Neuronal stem cell (in vitro differentiated cells): ENCODE results near the gene LSM8.

Source experiments
- DNase-seq: peaks from one replicate; pipeline ENCODE4 v3.0.0-alpha.2; 2013; ENCODE audit warnings: low spot score
- H2AFZ ChIP-seq: one replicate; pipeline ENCODE4 v1.6.1; 2013; ENCODE audit warnings: mild to moderate bottlenecking, low read length, inconsistent platforms
- H2AK5ac ChIP-seq: 2 replicates; pipeline ENCODE4 v1.6.1; 2013; ENCODE audit warnings: low read depth, mild to moderate bottlenecking, inconsistent platforms, low read length, moderate library complexity, mixed read lengths
- H2BK120ac ChIP-seq: 2 replicates; pipeline ENCODE4 v1.6.1; 2013; ENCODE audit warnings: low read depth, mild to moderate bottlenecking, inconsistent platforms, low read length, moderate library complexity, mixed read lengths
- H2BK12ac ChIP-seq: one replicate; pipeline ENCODE4 v1.6.1; 2013; ENCODE audit warnings: low read length, inconsistent platforms
- H2BK15ac ChIP-seq: 2 replicates; pipeline ENCODE4 v1.6.1; 2013; ENCODE audit warnings: mild to moderate bottlenecking, low read length, inconsistent platforms, mixed read lengths
- H2BK5ac ChIP-seq: one replicate; pipeline ENCODE4 v1.6.1; 2013; ENCODE audit warnings: inconsistent platforms, mild to moderate bottlenecking, low read length, moderate library complexity
- H3K14ac ChIP-seq: one replicate; pipeline ENCODE4 v1.6.1; 2013; ENCODE audit warnings: low read length, inconsistent platforms
- H3K18ac ChIP-seq: 2 replicates; pipeline ENCODE4 v1.6.1; 2013; ENCODE audit warnings: low read length, inconsistent platforms
- H3K23ac ChIP-seq: 2 replicates; pipeline ENCODE4 v1.6.1; 2013; ENCODE audit warnings: low read depth, mild to moderate bottlenecking, mixed read lengths, low read length, inconsistent platforms; ENCODE audit not compliant: poor library complexity
- H3K27ac ChIP-seq: replicated peaks from 3 replicates; pipeline ENCODE4 v1.5.1; 2013; ENCODE audit warnings: low read length, inconsistent platforms
- H3K27me3 ChIP-seq, 3 experiments: 2 replicates each; pipeline ENCODE4 v1.6.1; 2013; ENCODE audit warnings: low read length in 3 of 3, mild to moderate bottlenecking in 2 of 3, inconsistent platforms in 1 of 3, low read depth in 1 of 3, mixed read lengths in 1 of 3, moderate library complexity in 1 of 3; ENCODE audit not compliant: control insufficient read depth in 3 of 3, insufficient read depth in 3 of 3
- H3K36me3 ChIP-seq, 2 donors: replicated peaks in 1 of 2; 2 replicates each; pipeline ENCODE4 v1.6.1; 2013; ENCODE audit warnings: low read length in 2 of 2; ENCODE audit not compliant: control insufficient read depth in 2 of 2, insufficient read depth in 2 of 2
- H3K4ac ChIP-seq: 2 replicates; pipeline ENCODE4 v1.6.1; 2013; ENCODE audit warnings: inconsistent platforms, mild to moderate bottlenecking, low read length, moderate library complexity
- H3K4me1 ChIP-seq, 2 donors: 1 replicate in 1 of 2; 2 replicates in 1 of 2; pipeline ENCODE4 v1.6.1; 2013; ENCODE audit warnings: low read length in 2 of 2, low read depth in 1 of 2; ENCODE audit not compliant: control insufficient read depth in 2 of 2, insufficient read depth in 1 of 2
- H3K4me2 ChIP-seq: one replicate; pipeline ENCODE4 v1.6.1; 2013; ENCODE audit warnings: mild to moderate bottlenecking, low read length, inconsistent platforms; ENCODE audit not compliant: insufficient read depth, poor library complexity, severe bottlenecking
- H3K4me3 ChIP-seq, 2 donors: 2 replicates each; pipeline ENCODE4 v1.5.1; 2013; ENCODE audit warnings: low read length in 2 of 2, mild to moderate bottlenecking in 2 of 2, inconsistent platforms in 1 of 2, moderate library complexity in 1 of 2
- H3K79me1 ChIP-seq: one replicate; pipeline ENCODE4 v1.6.1; 2013; ENCODE audit warnings: low read depth, mild to moderate bottlenecking, inconsistent platforms, low read length, moderate library complexity
- H3K9ac ChIP-seq: one replicate; pipeline ENCODE4 v1.6.1; 2013; ENCODE audit warnings: mild to moderate bottlenecking, low read depth, low read length, inconsistent platforms; ENCODE audit not compliant: poor library complexity
- H3K9me3 ChIP-seq, 2 donors: replicated peaks in 1 of 2; 2 replicates each; pipeline versions ENCODE3 to v1.6.1; 2013; ENCODE audit warnings: low read length in 2 of 2, mild to moderate bottlenecking in 2 of 2, inconsistent platforms in 1 of 2, low read depth in 1 of 2, mixed read lengths in 1 of 2, moderate library complexity in 1 of 2; ENCODE audit not compliant: control insufficient read depth in 2 of 2, insufficient read depth in 1 of 2
- H4K8ac ChIP-seq: one replicate; pipeline ENCODE4 v1.6.1; 2013; ENCODE audit warnings: low read depth, mild to moderate bottlenecking, inconsistent platforms, low read length, moderate library complexity
- H4K91ac ChIP-seq: one replicate; pipeline ENCODE4 v1.6.1; 2013; ENCODE audit warnings: low read length, low read depth, mild to moderate bottlenecking, inconsistent platforms; ENCODE audit not compliant: poor library complexity
- WGBS, 2 donors: extraction: QIAGEN DNeasy Blood & Tissue Kit; methylation state at CpG; one replicate each; pipeline ENCODE4 v1.1.7; 2013; ENCODE audit warnings: missing lambda C conversion rate in 2 of 2, mixed read lengths in 1 of 2; ENCODE audit not compliant: insufficient read length in 2 of 2, insufficient replicate concordance in 1 of 2; ENCODE audit errors: extremely low coverage in 2 of 2; 5-methylcytosine and 5-hydroxymethylcytosine counted together

Gene LSM8

GRCh38 chr7:118175740-118176139, 8.2 kb upstream of the LSM8 start:
- no peak overlapping the region for H3K4me2 ChIP-seq
- no peak overlapping the region for H4K91ac ChIP-seq
- H4K8ac ChIP-seq, result no peak overlapping the region
- H2AFZ ChIP-seq, result no peak overlapping the region
- no peak overlapping the region for H3K18ac ChIP-seq
- H2BK120ac ChIP-seq, result no peak overlapping the region
- H3K4me1 ChIP-seq, result peaks cover 0 to 6% of the 10 kb centered on the region in 2 donors
- H3K79me1 ChIP-seq, result no peaks in the 10 kb centered on the region
- no peak overlapping the region for H3K9ac ChIP-seq
- H3K9me3 ChIP-seq, result no peaks in the 10 kb centered on the region
- no CpG with 5 or more reads among the region's 2 CpGs for WGBS, 2 donors
- H3K23ac ChIP-seq, result no peak overlapping the region
- H3K14ac ChIP-seq, result no peak overlapping the region
- no peak overlapping the region for H2AK5ac ChIP-seq
- no peak overlapping the region for H3K4ac ChIP-seq
- no peaks in the 10 kb centered on the region for H3K27me3 ChIP-seq
- H3K36me3 ChIP-seq, result no peaks in the 10 kb centered on the region
- H3K27ac ChIP-seq, result no peak overlapping the region
- no peak overlapping the region for H2BK12ac ChIP-seq
- no peak overlapping the region for H2BK5ac ChIP-seq
- no peak for DNase-seq
- H2BK15ac ChIP-seq, result no peak overlapping the region
- no peak overlapping the region for H3K4me3 ChIP-seq

- no peak overlapping the region for H3K18ac ChIP-seq
- no peak overlapping the region for H2BK120ac ChIP-seq
- no peak overlapping the region for H3K4me3 ChIP-seq
These were observed 4.8 kb upstream of the LSM8 start for GRCh38 chr7:118179191-118179590.

GRCh38 chr7:118182593-118183427, 1.2 kb upstream of the LSM8 start:
- DNase-seq, result no peak
- H3K4ac ChIP-seq, result no peak overlapping the region

More at GRCh38 chr7:118179191-118179590, 4.8 kb upstream of the LSM8 start:
- Histone ChIP-seq H3K23ac (no peak overlapping the region), H3K4me2 (no peak overlapping the region), H2BK12ac (no peak overlapping the region), H3K27me3 (no peaks in the 10 kb centered on the region), H2BK15ac (no peak overlapping the region), H3K4ac (no peak overlapping the region), H3K4me1 (peaks cover 3 to 5% of the 10 kb centered on the region in 2 donors), H3K14ac (no peak overlapping the region), H2AFZ (no peak overlapping the region), H3K27ac (no peak overlapping the region), H4K91ac (no peak overlapping the region), H3K79me1 (peaks cover 1% of the 10 kb centered on the region), H2AK5ac (no peak overlapping the region), H3K9ac (no peak overlapping the region), H3K9me3 (no peaks in the 10 kb centered on the region), H2BK5ac (no peak overlapping the region), H3K36me3 (no peaks in the 10 kb centered on the region), H4K8ac (no peak overlapping the region)
- DNase-seq, result no peak
- WGBS, 2 donors, result no CpG with 5 or more reads among the region's 2 CpGs

GRCh38 chr7:118183428-118183785, 557 bp upstream of the LSM8 start:
- H3K27me3 ChIP-seq, result no peaks in the 10 kb centered on the region
- no CpG with 5 or more reads among the region's 15 CpGs for WGBS, 2 donors
- no peak overlapping the region for H4K8ac ChIP-seq
- DNase-seq, result no peak
- peak overlapping the region; percentile 21 for H3K27ac ChIP-seq
- peak overlapping the region; percentile 95 for H2AFZ ChIP-seq
- no peak overlapping the region for H3K9ac ChIP-seq
- H3K14ac ChIP-seq, result no peak overlapping the region
- no peak overlapping the region for H3K4ac ChIP-seq
- no peak overlapping the region for H2BK120ac ChIP-seq
- H3K79me1 ChIP-seq, result peaks cover 1% of the 10 kb centered on the region
- peaks cover 3 to 8% of the 10 kb centered on the region in 2 donors for H3K4me1 ChIP-seq
- H3K18ac ChIP-seq, result peak overlapping the region; percentile 7
- H3K9me3 ChIP-seq, result no peaks in the 10 kb centered on the region
- H3K36me3 ChIP-seq, result peaks cover 2 to 35% of the 10 kb centered on the region in 2 donors
- peak overlapping the region; percentile 60 for H3K4me2 ChIP-seq
- no peak overlapping the region for H2BK5ac ChIP-seq
- H3K23ac ChIP-seq, result no peak overlapping the region
- peak overlapping the region; percentile 83 to 93 for H3K4me3 ChIP-seq
- H4K91ac ChIP-seq, result no peak overlapping the region
- no peak overlapping the region for H2AK5ac ChIP-seq
- no peak overlapping the region for H2BK12ac ChIP-seq
- no peak overlapping the region for H2BK15ac ChIP-seq

More at GRCh38 chr7:118182593-118183427, 1.2 kb upstream of the LSM8 start:
- H4K8ac ChIP-seq, result no peak overlapping the region
- H3K4me1 ChIP-seq, result peaks cover 3 to 8% of the 10 kb centered on the region in 2 donors
- H3K27ac ChIP-seq, result no peak overlapping the region
- peak overlapping the region; percentile 83 to 93 for H3K4me3 ChIP-seq
- H3K14ac ChIP-seq, result no peak overlapping the region
- H2BK120ac ChIP-seq, result no peak overlapping the region
- H3K4me2 ChIP-seq, result peak overlapping the region; percentile 60
- H2BK15ac ChIP-seq, result no peak overlapping the region
- no peaks in the 10 kb centered on the region for H3K27me3 ChIP-seq
- H3K18ac ChIP-seq, result no peak overlapping the region
- H2AK5ac ChIP-seq, result no peak overlapping the region
- no peak overlapping the region for H3K23ac ChIP-seq
- H2AFZ ChIP-seq, result peak overlapping the region; percentile 95
- H3K9ac ChIP-seq, result no peak overlapping the region
- WGBS, 2 donors, result no CpG with 5 or more reads among the region's 13 CpGs
- H4K91ac ChIP-seq, result no peak overlapping the region
- H3K9me3 ChIP-seq, result no peaks in the 10 kb centered on the region
- H2BK12ac ChIP-seq, result no peak overlapping the region
- H2BK5ac ChIP-seq, result no peak overlapping the region
- H3K79me1 ChIP-seq, result peaks cover 1% of the 10 kb centered on the region
- H3K36me3 ChIP-seq, result peaks cover under 1 to 29% of the 10 kb centered on the region in 2 donors
